HEK293T (cell line): ENCODE results near the gene RPL31.

ENCODE experiments used
- CTCF ChIA-PET: fragments of 350-600 bp; formaldehyde crosslinking; extraction: SDS; loops from one replicate; lab custom pipeline; 2021; ENCODE audit warnings: antibody characterized with exemption, inconsistent platforms; lab: Yijun Ruan, JAX
- POLR2A ChIA-PET: fragments of 350-600 bp; formaldehyde crosslinking; extraction: SDS; loops from one replicate; lab custom pipeline; 2020; ENCODE audit warnings: antibody characterized with exemption, inconsistent platforms; lab: Yijun Ruan, JAX
- DNase-seq: peaks from one replicate; pipeline ENCODE4 v3.0.0; 2012; ENCODE audit warnings: mixed read lengths; ENCODE audit errors: extremely low spot score
- ARNT ChIP-seq: fragments of 450-650 bp; IDR thresholded peaks from 2 replicates; pipeline ENCODE4 v1.6.1; 2017; ENCODE audit warnings: mild to moderate bottlenecking
- BHLHE40 ChIP-seq: fragments of 450-650 bp; IDR thresholded peaks from 2 replicates; pipeline ENCODE4 v1.6.1; 2016; ENCODE audit warnings: mild to moderate bottlenecking, moderate library complexity, borderline replicate concordance
- CTBP1 ChIP-seq: fragments of 450-650 bp; IDR thresholded peaks from 2 replicates; pipeline ENCODE4 v1.6.1; 2016; ENCODE audit warnings: borderline replicate concordance
- ELF4 ChIP-seq: fragments of 450-650 bp; IDR thresholded peaks from 2 replicates; pipeline ENCODE4 v1.6.1; 2017; ENCODE audit warnings: antibody characterized with exemption
- FOXA1 ChIP-seq: fragments of 450-650 bp; IDR thresholded peaks from 2 replicates; pipeline ENCODE4 v1.6.1; 2016; ENCODE audit warnings: mild to moderate bottlenecking
- FOXK2 ChIP-seq: fragments of 450-650 bp; IDR thresholded peaks from 2 replicates; pipeline ENCODE4 v1.6.1; 2016; ENCODE audit warnings: mild to moderate bottlenecking
- FOXM1 ChIP-seq: fragments of 450-650 bp; IDR thresholded peaks from 2 replicates; pipeline ENCODE4 v1.6.1; 2017; ENCODE audit warnings: mild to moderate bottlenecking, borderline replicate concordance
- HDGF ChIP-seq: fragments of 450-650 bp; IDR thresholded peaks from 2 replicates; pipeline ENCODE4 v1.6.1; 2017; ENCODE audit warnings: antibody characterized with exemption, borderline replicate concordance
- L3MBTL2 ChIP-seq: fragments of 450-650 bp; conservative IDR thresholded peaks from 2 replicates; pipeline ENCODE4 v1.6.1; 2016; ENCODE audit warnings: mild to moderate bottlenecking
- LEF1 ChIP-seq: fragments of 450-650 bp; IDR thresholded peaks from 2 replicates; pipeline ENCODE4 v1.6.1; 2017; ENCODE audit warnings: mild to moderate bottlenecking, borderline replicate concordance
- NFRKB ChIP-seq: fragments of 450-650 bp; IDR thresholded peaks from 2 replicates; pipeline ENCODE4 v1.6.1; 2016; ENCODE audit warnings: mild to moderate bottlenecking, moderate library complexity
- SP1 ChIP-seq: fragments of 450-650 bp; IDR thresholded peaks from 2 replicates; pipeline ENCODE4 v1.6.1; 2017
- SUZ12 ChIP-seq: fragments of 450-650 bp; IDR thresholded peaks from 2 replicates; pipeline ENCODE4 v1.6.1; 2016; ENCODE audit warnings: mild to moderate bottlenecking
- TARDBP ChIP-seq: fragments of 450-650 bp; IDR thresholded peaks from 2 replicates; pipeline ENCODE4 v1.6.1; 2016
- ZNF384 ChIP-seq: fragments of 450-650 bp; IDR thresholded peaks from 2 replicates; pipeline ENCODE4 v1.6.1; 2016
- TF ChIP-seq, protein P1 (sequence below): fragments of 450-650 bp; IDR thresholded peaks from 2 replicates; pipeline ENCODE4 v1.6.1; 2016

Gene RPL31

DNA sequence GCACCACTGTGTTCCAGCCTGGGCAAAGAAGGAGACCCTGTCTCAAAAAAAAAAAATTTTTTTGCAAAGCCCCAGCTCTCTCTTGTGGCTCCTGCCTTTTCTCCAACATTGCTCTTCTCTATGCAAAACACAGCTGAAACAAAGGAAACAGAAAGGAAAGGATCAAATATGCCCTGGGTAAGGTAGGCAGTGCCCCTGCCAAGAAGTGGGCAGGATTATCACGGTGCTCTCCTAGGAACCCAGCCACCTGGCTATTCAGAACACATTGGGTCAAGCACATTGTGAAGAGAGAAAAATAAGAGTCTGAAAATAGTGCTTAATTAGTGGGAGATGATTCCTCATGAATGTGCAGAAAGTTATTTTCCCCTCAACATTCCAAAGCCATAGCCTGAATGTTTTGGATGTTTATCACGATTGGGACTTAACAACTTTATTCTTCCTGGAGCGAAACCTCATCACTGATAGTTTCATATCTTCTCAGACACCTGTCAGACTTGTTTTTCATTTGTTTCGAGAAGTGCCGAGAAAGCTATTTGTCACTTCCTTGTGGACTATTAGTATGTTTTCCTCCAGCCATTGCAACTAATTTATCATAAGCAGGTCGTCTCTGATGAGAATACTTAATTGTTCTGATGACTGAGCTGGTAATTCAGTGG is 42.7 kb upstream of the RPL31 start:
- DNase-seq: no peak
- TF ChIP-seq ELF4 (no peak), SUZ12 (no peak), FOXM1 (no peak), ARNT (no peak), NFRKB (no peak)
- ChIA-PET POLR2A (no interaction called here), CTCF (interaction anchor here (0.6 kb wide), 1 partner anchor 365 kb away, joined by 3 read pairs; no protein-coding TSS in a partner anchor)

- no peak for DNase-seq
- CTCF ChIA-PET: no interaction called here
- no peak for TF ChIP-seq CTBP1
- no peak for TF ChIP-seq FOXM1
- no peak for TF ChIP-seq ELF4
- no peak for TF ChIP-seq FOXA1
- TF ChIP-seq SUZ12: no peak
- no peak for TF ChIP-seq ARNT
- TF ChIP-seq, protein P1, sequence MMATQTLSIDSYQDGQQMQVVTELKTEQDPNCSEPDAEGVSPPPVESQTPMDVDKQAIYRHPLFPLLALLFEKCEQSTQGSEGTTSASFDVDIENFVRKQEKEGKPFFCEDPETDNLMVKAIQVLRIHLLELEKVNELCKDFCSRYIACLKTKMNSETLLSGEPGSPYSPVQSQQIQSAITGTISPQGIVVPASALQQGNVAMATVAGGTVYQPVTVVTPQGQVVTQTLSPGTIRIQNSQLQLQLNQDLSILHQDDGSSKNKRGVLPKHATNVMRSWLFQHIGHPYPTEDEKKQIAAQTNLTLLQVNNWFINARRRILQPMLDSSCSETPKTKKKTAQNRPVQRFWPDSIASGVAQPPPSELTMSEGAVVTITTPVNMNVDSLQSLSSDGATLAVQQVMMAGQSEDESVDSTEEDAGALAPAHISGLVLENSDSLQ: no peak
- TF ChIP-seq NFRKB: no peak
- no peak for TF ChIP-seq L3MBTL2
- no peak for TF ChIP-seq SP1
- TF ChIP-seq FOXK2: no peak
- no peak for TF ChIP-seq HDGF
- TF ChIP-seq BHLHE40: no peak
- no peak for TF ChIP-seq ZNF384
- no peak for TF ChIP-seq TARDBP
- no peak for TF ChIP-seq LEF1
- POLR2A ChIA-PET: no interaction called here
These were observed 41.4 kb upstream of the RPL31 start for GRCh38 chr2:100960688-100961087.

- TF ChIP-seq L3MBTL2: no peak
- CTCF ChIA-PET: no interaction called here
- POLR2A ChIA-PET: no interaction called here
- DNase-seq: no peak
These were observed 39.6 kb upstream of the RPL31 start for GRCh38 chr2:100962366-100963025.

- CTCF ChIA-PET: no interaction called here
- DNase-seq: no peak
- POLR2A ChIA-PET: no interaction called here
- TF ChIP-seq SUZ12 (no peak), NFRKB (no peak), L3MBTL2 (no peak), FOXA1 (no peak), SP1 (no peak), ZNF384 (no peak), LEF1 (no peak), BHLHE40 (no peak), CTBP1 (no peak), FOXK2 (no peak), TARDBP (no peak)
- TF ChIP-seq, protein P1: no peak
These were observed 39.1 kb upstream of the RPL31 start for GRCh38 chr2:100963026-100963375.

DNA sequence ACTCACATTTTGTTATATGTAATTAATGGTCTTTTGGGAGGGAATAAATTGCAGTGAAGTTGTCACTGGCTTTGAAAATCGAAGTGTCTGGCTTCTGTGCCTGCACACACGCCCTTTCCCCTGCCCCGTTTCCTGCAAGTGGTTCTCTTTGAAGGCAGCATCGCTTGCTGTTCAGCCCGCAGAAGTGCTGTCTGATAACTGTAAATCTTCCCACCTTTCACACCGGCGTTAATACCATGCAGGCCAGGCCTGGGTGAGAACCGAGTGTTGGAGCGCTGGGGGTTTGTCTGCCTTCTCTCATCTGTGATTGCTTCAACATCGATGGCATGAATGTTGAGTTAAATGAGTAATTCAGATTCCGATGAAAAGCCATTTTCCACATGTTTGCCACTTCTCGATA is 37.9 kb upstream of the RPL31 start:
- CTCF ChIA-PET: no interaction called here
- no peak for DNase-seq
- POLR2A ChIA-PET: no interaction called here
- no peak for TF ChIP-seq CTBP1
- TF ChIP-seq FOXA1: no peak
- no peak for TF ChIP-seq ELF4
- no peak for TF ChIP-seq FOXM1
- no peak for TF ChIP-seq LEF1
- no peak for TF ChIP-seq SP1
- TF ChIP-seq ARNT: no peak
- TF ChIP-seq, protein P1: no peak
- TF ChIP-seq BHLHE40: no peak
- TF ChIP-seq TARDBP: no peak
- no peak for TF ChIP-seq HDGF
- no peak for TF ChIP-seq FOXK2

DNA sequence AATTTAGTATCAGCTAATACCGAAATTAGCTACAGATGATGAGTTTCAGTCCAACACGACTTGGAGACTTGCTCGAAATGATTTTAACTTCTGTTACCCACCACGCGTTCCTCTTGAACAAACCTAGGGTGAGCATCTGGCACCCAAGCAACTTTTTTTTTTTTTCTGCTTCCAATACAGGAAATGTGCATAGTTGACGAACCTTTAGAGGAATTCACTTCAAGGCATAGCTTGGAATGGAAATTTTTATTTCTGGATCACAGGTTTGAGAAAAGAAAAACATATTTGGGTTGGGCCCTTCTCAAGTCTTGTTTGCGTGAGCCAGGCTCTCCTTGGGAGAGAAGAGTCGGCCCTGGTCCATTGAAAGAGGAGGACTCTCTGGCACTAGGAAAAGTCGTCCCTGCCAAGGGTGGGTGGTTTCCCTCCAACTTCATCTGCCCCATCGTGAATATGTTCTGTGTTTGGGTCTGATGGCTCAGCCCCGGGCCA is 37.4 kb upstream of the RPL31 start:
- ChIA-PET POLR2A (no interaction called here), CTCF (no interaction called here)
- TF ChIP-seq CTBP1: no peak
- DNase-seq: no peak

DNA sequence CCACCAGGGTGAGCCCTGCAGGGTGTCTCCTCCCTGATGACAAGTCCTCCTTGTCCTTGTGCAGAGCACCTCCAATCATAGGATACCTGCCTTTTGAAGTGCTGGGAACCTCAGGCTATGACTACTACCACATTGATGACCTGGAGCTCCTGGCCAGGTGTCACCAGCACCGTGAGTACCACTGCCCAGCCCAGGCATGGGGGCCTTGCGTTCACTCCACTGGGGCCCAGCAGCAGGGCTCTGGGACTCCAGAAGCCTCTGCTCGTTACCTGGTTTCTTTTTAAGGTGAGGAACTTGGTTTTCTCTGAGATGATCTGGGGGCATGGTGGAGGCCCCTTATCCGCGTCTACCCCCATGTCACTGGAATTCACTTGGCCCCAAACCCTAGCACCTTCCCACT is 36.5 kb upstream of the RPL31 start:
- TF ChIP-seq BHLHE40 (no peak), FOXA1 (no peak), ARNT (no peak), SP1 (no peak), FOXK2 (no peak), ZNF384 (no peak), SUZ12 (no peak), ELF4 (no peak), LEF1 (no peak)
- no peak for DNase-seq
- ChIA-PET CTCF (no interaction called here), POLR2A (no interaction called here)
